HG03097 (cell line): Measurements from ENCODE around the gene SPPL3.

ENCODE experiments used
- ATAC-seq: cut with Tn5 transposase; IDR thresholded peaks from one replicate; pipeline ENCODE4 v1.9.1; 2021; ENCODE audit not compliant: unreplicated experiment, low FRiP score

The SPPL3 gene

GRCh38 chr12:120822832-120823503 lies 81.2 kb downstream of the SPPL3 start:
- no peak for ATAC-seq

GRCh38 chr12:120821878-120822277 lies 82.3 kb downstream of the SPPL3 start:
- ATAC-seq: no peak

- ATAC-seq: no peak
Observed at GRCh38 chr12:120820884-120821510, 83.2 kb downstream of the SPPL3 start.

- no peak for ATAC-seq
Observed at GRCh38 chr12:120818416-120818815, 85.7 kb downstream of the SPPL3 start.

- ATAC-seq: no peak
Observed at GRCh38 chr12:120817559-120818330, 86.4 kb downstream of the SPPL3 start.

GRCh38 chr12:120816363-120816762 lies 87.8 kb downstream of the SPPL3 start:
- ATAC-seq: no peak

GRCh38 chr12:120814903-120815429 lies 89.2 kb downstream of the SPPL3 start:
- ATAC-seq: no peak

- ATAC-seq: no peak
Observed at GRCh38 chr12:120814203-120814902, 89.8 kb downstream of the SPPL3 start.

- no peak for ATAC-seq
Observed at GRCh38 chr12:120813588-120814153, 90.5 kb downstream of the SPPL3 start.

GRCh38 chr12:120810021-120810420 lies 94.1 kb downstream of the SPPL3 start:
- ATAC-seq: no peak

- no peak for ATAC-seq
Observed at GRCh38 chr12:120804428-120804827, 99.7 kb downstream of the SPPL3 start.

- no peak for ATAC-seq
Observed at GRCh38 chr12:120801146-120801545, 103.0 kb downstream of the SPPL3 start.

- no peak for ATAC-seq
Observed at GRCh38 chr12:120800665-120801064, 103.5 kb downstream of the SPPL3 start.

- no peak for ATAC-seq
Observed at GRCh38 chr12:120799243-120800045, 104.7 kb downstream of the SPPL3 start.

- no peak for ATAC-seq
Observed at GRCh38 chr12:120798696-120799095, 105.5 kb downstream of the SPPL3 start.

GRCh38 chr12:120797677-120798642 lies 106.2 kb downstream of the SPPL3 start:
- no peak for ATAC-seq

GRCh38 chr12:120795441-120796178 lies 108.5 kb downstream of the SPPL3 start:
- no peak for ATAC-seq

- no peak for ATAC-seq
Observed at GRCh38 chr12:120793357-120793756, 110.8 kb downstream of the SPPL3 start.
